Kidney (tissue), 14 donors: ENCODE results near the gene CALN1. TPM values are rescaled to one million over a fixed set of nuclear protein-coding genes. Genes with fewer than 3 reads are reported as not detected.

Source experiments
- DNase-seq, 5 donors: peaks; one replicate each; pipeline ENCODE4 v3.0.0-alpha.2; 2013 to 2020
- FAIRE-seq: peaks from 2 replicates; lab custom pipeline; 2012; peaks lifted over from hg19 to GRCh38; lab: Jason Lieb, UNC
- H3K27ac ChIP-seq, 2 donors: one replicate each; pipeline ENCODE4 v1.7.0; 2013; ENCODE audit warnings: low read depth in 2 of 2, low read length in 2 of 2, inconsistent platforms in 1 of 2
- H3K27me3 ChIP-seq: one replicate; pipeline ENCODE4 v1.7.1; 2013; ENCODE audit warnings: low read length, inconsistent platforms; ENCODE audit not compliant: control insufficient read depth, insufficient read depth
- H3K36me3 ChIP-seq, 3 donors: one replicate each; pipeline versions ENCODE4 v1.7.0 to v1.7.1; 2013; ENCODE audit warnings: low read length in 3 of 3, control low read depth in 1 of 3, inconsistent platforms in 1 of 3; ENCODE audit not compliant: insufficient read depth in 3 of 3, control insufficient read depth in 2 of 3
- H3K4me1 ChIP-seq, 3 donors: one replicate each; pipeline versions ENCODE4 v1.7.0 to v1.7.1; 2013; ENCODE audit warnings: low read length in 3 of 3, inconsistent platforms in 1 of 3, low read depth in 1 of 3; ENCODE audit not compliant: control insufficient read depth in 2 of 3, insufficient read depth in 2 of 3
- H3K4me3 ChIP-seq, 3 donors: one replicate each; pipeline versions ENCODE4 v1.7.0 to v1.8.1; 2013; ENCODE audit warnings: low read length in 3 of 3, control low read depth in 1 of 3, inconsistent platforms in 1 of 3
- H3K9ac ChIP-seq, 3 donors: one replicate each; pipeline versions ENCODE4 v1.7.0 to v1.7.1; 2013; ENCODE audit warnings: low read length in 3 of 3, control low read depth in 1 of 3, inconsistent platforms in 1 of 3
- H3K9me3 ChIP-seq, 3 donors: one replicate each; pipeline versions ENCODE4 v1.7.0 to v1.7.1; 2013; ENCODE audit warnings: low read length in 3 of 3, control low read depth in 1 of 3, inconsistent platforms in 1 of 3; ENCODE audit not compliant: control insufficient read depth in 2 of 3, insufficient read depth in 1 of 3
- CTCF ChIP-seq: IDR thresholded peaks from 3 replicates; pipeline ENCODE4 v1.5.1; 2012; ENCODE audit warnings: mild to moderate bottlenecking, moderate library complexity, borderline replicate concordance; ENCODE audit not compliant: insufficient read depth; ENCODE audit errors: extremely low read depth
- intact Hi-C: fragments of 100-400 bp; cut with DNase I; formaldehyde crosslinking; loops from one replicate; pipeline ENCODE4 v1.11.1; 2022
- polyA plus RNA-seq: library from polyadenylated mRNA; stranded (reverse); fragments of 350-450 nt; fragmentation: Illumina TruSeq; extraction: RNeasy Lipid Tissue Mini Kit (QIAGEN cat#74804); gene quantifications from one replicate; pipeline ENCODE4 v1.2.3, GENCODE V29; 2014; ENCODE audit warnings: low read depth, low replicate concordance; ENCODE audit not compliant: insufficient read depth
- total RNA-seq: library from RNA; stranded (reverse); fragmentation: NEBNext Ultra II Directional; extraction: Animal tissue kit (Norgen Biotek cat#: 25700); gene quantifications from one replicate; pipeline ENCODE4 v1.2.1, GENCODE V29; 2021
- donor health status: control.
- donor health status: control.
- donor health status: control.
- donor health status: control.
- donor health status: control.
- donor health status: DM: yes; HTN: yes; CAD: no.
- donor health status: Normal renal cell carcinoma (clear cell type).

Gene CALN1
- total and polyA plus RNA-seq, 2 donors from 2014 or later, result not detected

- intact Hi-C loops, result no loop called here
- FAIRE-seq, result no peak
- Histone ChIP-seq H3K27ac (no peak overlapping the region), H3K9ac (no peak overlapping the region), H3K4me1 (no peaks in the 10 kb centered on the region), H3K27me3 (no peaks in the 10 kb centered on the region), H3K36me3 (no peaks in the 10 kb centered on the region), H3K9me3 (peaks cover 0 to 3% (median 0%) of the 10 kb centered on the region in 3 donors), H3K4me3 (no peak overlapping the region)
- no peak for TF ChIP-seq CTCF
- no peak for DNase-seq
These were observed 506.3 kb downstream of the CALN1 start for GRCh38 chr7:71905821-71906220.

GRCh38 chr7:71904484-71904883 lies 507.7 kb downstream of the CALN1 start:
- no peak overlapping the region for H3K9ac ChIP-seq
- FAIRE-seq, result no peak
- intact Hi-C loops, result no loop called here
- DNase-seq, result no peak
- no peak overlapping the region for H3K4me3 ChIP-seq
- H3K27me3 ChIP-seq, result no peaks in the 10 kb centered on the region
- H3K27ac ChIP-seq, result no peak overlapping the region
- H3K4me1 ChIP-seq, result no peaks in the 10 kb centered on the region
- H3K36me3 ChIP-seq, result no peaks in the 10 kb centered on the region
- peaks cover 0 to 3% (median 0%) of the 10 kb centered on the region in 3 donors for H3K9me3 ChIP-seq
- no peak for TF ChIP-seq CTCF

GRCh38 chr7:71900556-71900955 lies 511.6 kb downstream of the CALN1 start:
- intact Hi-C loops, result no loop called here
- FAIRE-seq, result no peak
- DNase-seq, result no peak
- Histone ChIP-seq H3K9me3 (peaks cover 0 to 3% (median 0%) of the 10 kb centered on the region in 3 donors), H3K4me1 (no peaks in the 10 kb centered on the region), H3K27me3 (no peaks in the 10 kb centered on the region), H3K9ac (no peak overlapping the region), H3K4me3 (no peak overlapping the region), H3K27ac (no peak overlapping the region), H3K36me3 (no peaks in the 10 kb centered on the region)
- no peak for TF ChIP-seq CTCF

GRCh38 chr7:71896535-71896934 lies 515.6 kb downstream of the CALN1 start:
- Histone ChIP-seq H3K27ac (no peak overlapping the region), H3K4me1 (no peaks in the 10 kb centered on the region), H3K27me3 (no peaks in the 10 kb centered on the region), H3K4me3 (no peak overlapping the region), H3K36me3 (no peaks in the 10 kb centered on the region), H3K9ac (no peak overlapping the region), H3K9me3 (no peaks in the 10 kb centered on the region)
- intact Hi-C loops, result no loop called here
- DNase-seq (no peak), FAIRE-seq (no peak)
- no peak for TF ChIP-seq CTCF
